K562 (cell line): Measurements from ENCODE around the gene NAGPA. TPM values are rescaled to one million over a fixed set of nuclear protein-coding genes. Genes with fewer than 3 reads are reported as not detected.
A peak's percentile ranks its signal among the peaks of the same experiment; 100 is the strongest.

ENCODE experiments used
- ATAC-seq: fragments of 200-7000 bp; cut with Tn5 transposase; 3 replicates; pipeline ENCODE4 v1.9.1; 2020; ENCODE audit warnings: moderate library complexity
- BruUV-seq: library from RNA; stranded (reverse); fragments of 400-500 nt; replicated peaks from 2 replicates; lab custom pipeline; 2021; lab: Mats Ljungman, UMichigan
- CTCF ChIA-PET: fragments of 300-600 bp; formaldehyde crosslinking; extraction: SDS; loops from one replicate; lab custom pipeline; 2021; ENCODE audit warnings: low intra/inter-chr PET ratio; lab: Yijun Ruan, JAX
- POLR2A ChIA-PET: fragments of 300-600, 350-650 bp; sonication (Branson Sonifier 250); formaldehyde crosslinking; extraction: SDS; loops from one replicate; lab custom pipeline; 2021; ENCODE audit warnings: antibody characterized with exemption, inconsistent platforms; lab: Yijun Ruan, JAX
- DNase-seq, 4 experiments: peaks; one replicate each; pipeline versions ENCODE4 v3.0.0 to v3.0.0-alpha.2; 2011 to 2018; ENCODE audit warnings: low spot score in 3 of 4, mixed read lengths in 3 of 4; ENCODE audit errors: extremely low read depth in 1 of 4
- FAIRE-seq: peaks from 2 replicates; lab custom pipeline; 2011; peaks lifted over from hg19 to GRCh38; lab: Jason Lieb, UNC
- H2AFZ ChIP-seq: 2 replicates; pipeline ENCODE4 v1.6.0; 2011; ENCODE audit warnings: low read depth, low read length, control low read depth, inconsistent platforms
- H3K27ac ChIP-seq: fragments of 200-600 bp; 3 replicates; pipeline ENCODE4 v1.8.0; 2011; ENCODE audit warnings: low read depth, mild to moderate bottlenecking, control low read depth, inconsistent platforms, low read length, moderate library complexity, mixed read lengths; ENCODE audit errors: extremely low read depth
- H3K27me3 ChIP-seq, 2 experiments: fragments of 300-600 bp in 1 of 2; 2 replicates in 1 of 2; 3 replicates in 1 of 2; pipeline versions ENCODE4 v1.6.0 to v1.8.0; 2011; ENCODE audit warnings: inconsistent platforms in 2 of 2, low read length in 2 of 2, mild to moderate bottlenecking in 1 of 2, mixed read lengths in 1 of 2, moderate library complexity in 1 of 2; ENCODE audit not compliant: control insufficient read depth in 2 of 2, insufficient read depth in 2 of 2
- H3K36me3 ChIP-seq: fragments of 300-600 bp; 3 replicates; pipeline ENCODE4 v1.8.0; 2011; ENCODE audit warnings: mild to moderate bottlenecking, low read length, inconsistent platforms; ENCODE audit not compliant: control insufficient read depth, insufficient read depth
- H3K4me1 ChIP-seq, 2 experiments: fragments of 200-600 bp in 1 of 2; replicated peaks in 1 of 2; 2 replicates in 1 of 2; 3 replicates in 1 of 2; pipeline versions ENCODE4 v1.5.1 to v1.8.0; 2011; ENCODE audit warnings: inconsistent platforms in 2 of 2, low read length in 2 of 2, mild to moderate bottlenecking in 1 of 2, mixed read lengths in 1 of 2, moderate library complexity in 1 of 2; ENCODE audit not compliant: control insufficient read depth in 2 of 2, insufficient read depth in 2 of 2
- H3K4me2 ChIP-seq: 2 replicates; pipeline ENCODE4 v1.6.1; 2011; ENCODE audit warnings: low read length, control low read depth, inconsistent platforms, mixed read lengths; ENCODE audit not compliant: insufficient read depth
- H3K4me3 ChIP-seq: fragments of 200-600 bp; sonication (generic), shearing (Covaris generic); 2 replicates; pipeline ENCODE4 v1.5.1; 2016; ENCODE audit warnings: control low read depth, inconsistent platforms
- H3K79me2 ChIP-seq: fragments of 200-600 bp; 3 replicates; pipeline ENCODE4 v1.8.0; 2011; ENCODE audit warnings: low read length, inconsistent platforms; ENCODE audit not compliant: control insufficient read depth, insufficient read depth
- H3K9ac ChIP-seq, 2 experiments: 2 replicates each; pipeline versions ENCODE4 v1.6.0 to v1.6.1; 2011; ENCODE audit warnings: low read depth in 2 of 2, low read length in 2 of 2, control low read depth in 1 of 2, inconsistent platforms in 1 of 2, mild to moderate bottlenecking in 1 of 2, mixed read lengths in 1 of 2; ENCODE audit not compliant: insufficient read depth in 1 of 2
- H3K9me1 ChIP-seq: one replicate; pipeline ENCODE4 v1.6.0; 2011; ENCODE audit warnings: inconsistent platforms, mild to moderate bottlenecking, low read length, moderate library complexity; ENCODE audit not compliant: control insufficient read depth, insufficient read depth
- H3K9me3 ChIP-seq: replicated peaks from 2 replicates; pipeline ENCODE4 v1.5.1; 2011; ENCODE audit warnings: low read depth, low read length, inconsistent platforms; ENCODE audit not compliant: control insufficient read depth, insufficient read depth
- H4K20me1 ChIP-seq: replicated peaks from 2 replicates; pipeline ENCODE4 v1.6.1; 2011; ENCODE audit warnings: low read length, inconsistent platforms, mixed read lengths; ENCODE audit not compliant: control insufficient read depth, insufficient read depth
- DIDO1 ChIP-seq: fragments of 450-650 bp; IDR thresholded peaks from 2 replicates; pipeline ENCODE4 v1.6.1; 2016; ENCODE audit warnings: low read depth, missing biosample characterization, missing genetic modification characterization
- HBP1 ChIP-seq: fragments of 450-650 bp; formaldehyde crosslinking; IDR thresholded peaks from 2 replicates; pipeline ENCODE4 v1.4.0; 2022; ENCODE audit warnings: missing genetic modification characterization
- ID3 ChIP-seq, 2 experiments: fragments of 250-450 bp in 1 of 2; fragments of 450-650 bp in 1 of 2; sonication (Bioruptor Pico) in 1 of 2; IDR thresholded peaks; 2 replicates each; pipeline versions ENCODE4 v1.6.1 to v1.8.0; 2016 to 2021; ENCODE audit warnings: mild to moderate bottlenecking in 2 of 2, moderate library complexity in 2 of 2, missing compliant biosample characterization in 1 of 2, missing genetic modification characterization in 1 of 2
- PRPF4 ChIP-seq: fragments of 200-400 bp; formaldehyde crosslinking; IDR thresholded peaks from one replicate; pipeline ENCODE4 v1.6.1; 2017; ENCODE audit warnings: low read length, low read depth, mild to moderate bottlenecking; ENCODE audit not compliant: insufficient read depth, poor library complexity, severe bottlenecking
- SREBF2 ChIP-seq: sonication (generic); formaldehyde crosslinking; IDR thresholded peaks from 2 replicates; pipeline ENCODE4 v1.4.0; 2020; ENCODE audit warnings: mild to moderate bottlenecking, missing genetic modification reagents
- TSC22D4 ChIP-seq: fragments of 450-650 bp; IDR thresholded peaks from 2 replicates; pipeline ENCODE4 v1.6.1; 2016; ENCODE audit warnings: missing genetic modification characterization, missing biosample characterization, control low read depth
- WGBS: fragments of 100-300 bp; shearing (Covaris generic); methylation state at CpG from one replicate; pipeline ENCODE4 v1.1.6; 2016; ENCODE audit warnings: low coverage, mixed read lengths; ENCODE audit not compliant: insufficient coverage; ENCODE audit errors: missing lambda C conversion rate; 5-methylcytosine and 5-hydroxymethylcytosine counted together
- in situ Hi-C: fragments of 300-500 bp; cut with MboI; formaldehyde crosslinking; loops from 4 replicates; pipeline ENCODE4 v1.15.0; 2018; ENCODE audit warnings: inconsistent platforms, mixed read lengths
- intact Hi-C: fragments of 100-400 bp; cut with micrococcal nuclease; formaldehyde crosslinking; loops from 2 replicates; pipeline ENCODE4 v1.14.2; 2022
- polyA plus RNA-seq, 8 experiments: library from polyadenylated mRNA; depleted of rRNA in 4 of 8; stranded (reverse) in 5 of 8; unstranded in 3 of 8; fragments of >200 nt; fragmentation: Nextera tagmentation in 2 of 8; fragmentation: Illumina TruSeq in 1 of 8; extraction: Ambion mirVana in 2 of 8; extraction: Trizol in 1 of 8; gene quantifications; 2 replicates each; pipeline versions ENCODE4 v1.2.1 to v1.2.3, GENCODE V29; 2011 to 2014; ENCODE audit warnings: inconsistent platforms in 1 of 8, missing spikeins in 1 of 8
- total RNA-seq, 7 experiments: library from RNA; depleted of rRNA in 6 of 7; stranded (reverse); fragments of >200 nt in 6 of 7; fragmentation: Illumina TruSeq in 2 of 7; extraction: Trizol in 2 of 7; gene quantifications; 2 replicates each; pipeline versions ENCODE4 v1.2.1 to v1.2.3, GENCODE V29; 2011 to 2021; ENCODE audit warnings: low replicate concordance in 1 of 7

NAGPA gene
- total and polyA plus RNA-seq, 9 of the 15 experiments (the other 6 are each of a cell fraction or from before 2014, with no cell fraction given) = 0.15 to 12.7 (median 4.6) TPM

GRCh38 chr16:5065813-5066212 is 32.1 kb upstream of the NAGPA start, which contains the start of gene C16orf89:
Gene C16orf89 (minus strand): TSS chr16:5065956. CDS start chr16:5065908, 48 bp downstream.
- Histone ChIP-seq H3K79me2 (no peaks in the 10 kb centered on the region), H3K4me1 (peaks cover 0 to 5% of the 10 kb centered on the region in 2 experiments; a peak in 2 of 5 replicates), H3K27ac (no peak within 1 kb of the TSS), H3K4me2 (no peak within 1 kb of the TSS), H3K9me1 (no peaks in the 10 kb centered on the region), H4K20me1 (0 out of 2 replicates have a peak, but pooled peaks cover 4% of the 10 kb centered on the region), H3K9ac (peak within 1 kb of the TSS in 1 of 2 experiments; percentile 76; a peak in 2 of 4 replicates), H3K27me3 (peaks cover 36 to 52% of the 10 kb centered on the region in 2 experiments; a peak in 4 of 5 replicates), H2AFZ (no peak within 1 kb of the TSS), H3K36me3 (no peaks in the 10 kb centered on the region), H3K9me3 (peaks cover 2% of the 10 kb centered on the region; the same call in 1 of the 2 replicates)
- BruUV-seq = no TSS peak
- CTCF ChIA-PET = no interaction called here
- intact Hi-C loops (no loop called here), in situ Hi-C loops (no loop called here)
- WGBS = 3% methylated on average over 10 of the region's 10 CpGs
- FAIRE-seq = no peak
- TF ChIP-seq TSC22D4 (tag) (no peak), DIDO1 (tag) (no peak), PRPF4 (no peak), SREBF2 (CRISPR knock-in tag) (no peak), HBP1 (no peak), ID3 (CRISPR knock-in tag; IDR thresholded peaks at IDR 0.05) (no peak), ID3 (tag; IDR thresholded peaks at IDR 0.05) (no peak)
- TF ChIP-seq, all 486 proteins: peak for 0
- no peak within 1 kb of the TSS for H3K4me3 ChIP-seq
- ATAC-seq (peak; percentile 42; the same call in 1 of the 3 replicates), DNase-seq (no peak)
- POLR2A ChIA-PET = interaction anchor here (0.6 to 1.0 kb wide), 4 partner anchors 9 to 297 kb away, joined by 3 to 4 read pairs (median 4); no protein-coding TSS in a partner anchor
